Measurements from ENCODE around the gene CBFA2T2. TPM values are rescaled to one million over a fixed set of nuclear protein-coding genes. Genes with fewer than 3 reads are reported as not detected.

CBFA2T2 gene
- total RNA-seq, 1 donor, result 11.2 TPM

GRCh38 chr20:33640287-33640686, 150.4 kb downstream of the CBFA2T2 start:
- Histone ChIP-seq H3K27me3 (ENCODE audit: insufficient read depth, low read length) (no peaks in the 10 kb centered on the region), H3K79me2 (ENCODE audit: insufficient read depth, low read length) (no peaks in the 10 kb centered on the region), H3K4me3 (ENCODE audit: insufficient read depth, low read length) (no peak overlapping the region), H3K4me1 (ENCODE audit: insufficient read depth, low read length) (no peaks in the 10 kb centered on the region), H3K27ac (ENCODE audit: low read depth, low read length) (no peak overlapping the region), H3K36me3 (ENCODE audit: insufficient read depth, low read length) (peaks cover 43% of the 10 kb centered on the region), H3K4me2 (ENCODE audit: insufficient read depth, low read length) (no peak overlapping the region), H4K20me1 (ENCODE audit: insufficient read depth, low read length) (peaks cover under 1% of the 10 kb centered on the region), H2AFZ (ENCODE audit: low read length) (no peak overlapping the region), H3K9me3 (ENCODE audit: low read depth, low read length) (no peaks in the 10 kb centered on the region)
- no peak for DNase-seq (ENCODE audit: insufficient read length, low spot score, missing footprints)
- no peak for TF ChIP-seq CTCF (IDR thresholded peaks at IDR 0.05; ENCODE audit: extremely low read depth, low read depth, low read length)

GRCh38 chr20:33644313-33645071, 154.6 kb downstream of the CBFA2T2 start:
- no peaks in the 10 kb centered on the region for H3K79me2 ChIP-seq (ENCODE audit: insufficient read depth, low read length)
- no peaks in the 10 kb centered on the region for H3K27me3 ChIP-seq (ENCODE audit: insufficient read depth, low read length)
- no peak overlapping the region for H2AFZ ChIP-seq (ENCODE audit: low read length)
- no peak overlapping the region for H3K4me2 ChIP-seq (ENCODE audit: insufficient read depth, low read length)
- TF ChIP-seq CTCF (IDR thresholded peaks at IDR 0.05; ENCODE audit: extremely low read depth, low read depth, low read length), result no peak
- no peak overlapping the region for H3K4me3 ChIP-seq (ENCODE audit: insufficient read depth, low read length)
- H3K27ac ChIP-seq (ENCODE audit: low read depth, low read length), result no peak overlapping the region
- H3K4me1 ChIP-seq (ENCODE audit: insufficient read depth, low read length), result peaks cover 20% of the 10 kb centered on the region
- DNase-seq (ENCODE audit: insufficient read length, low spot score, missing footprints), result peak; percentile 69
- H3K9me3 ChIP-seq (ENCODE audit: low read depth, low read length), result no peaks in the 10 kb centered on the region
- H3K36me3 ChIP-seq (ENCODE audit: insufficient read depth, low read length), result peaks cover 35% of the 10 kb centered on the region
- H4K20me1 ChIP-seq (ENCODE audit: insufficient read depth, low read length), result peaks cover 24% of the 10 kb centered on the region

DNA sequence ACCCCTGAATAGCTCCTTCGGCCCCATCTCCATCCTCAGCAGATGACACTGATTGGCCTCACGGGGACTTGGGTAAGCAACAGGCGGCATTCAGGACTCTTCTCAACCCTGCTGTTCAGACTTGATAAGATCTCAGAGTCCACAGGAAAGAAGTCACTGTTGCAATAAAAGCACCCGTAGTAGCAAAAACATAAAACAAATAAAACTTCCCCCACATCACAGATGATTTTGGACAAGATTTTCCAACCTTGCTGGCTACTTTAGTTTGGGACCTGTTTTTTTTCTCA, 155.1 kb downstream of the CBFA2T2 start:
- no peak for TF ChIP-seq CTCF (IDR thresholded peaks at IDR 0.05; ENCODE audit: extremely low read depth, low read depth, low read length)
- no peak overlapping the region for H2AFZ ChIP-seq (ENCODE audit: low read length)
- H3K27me3 ChIP-seq (ENCODE audit: insufficient read depth, low read length), result no peaks in the 10 kb centered on the region
- no peak overlapping the region for H3K4me3 ChIP-seq (ENCODE audit: insufficient read depth, low read length)
- no peak overlapping the region for H3K27ac ChIP-seq (ENCODE audit: low read depth, low read length)
- DNase-seq (ENCODE audit: insufficient read length, low spot score, missing footprints), result no peak
- H4K20me1 ChIP-seq (ENCODE audit: insufficient read depth, low read length), result peaks cover 26% of the 10 kb centered on the region
- no peaks in the 10 kb centered on the region for H3K9me3 ChIP-seq (ENCODE audit: low read depth, low read length)
- no peak overlapping the region for H3K4me2 ChIP-seq (ENCODE audit: insufficient read depth, low read length)
- peaks cover 20% of the 10 kb centered on the region for H3K4me1 ChIP-seq (ENCODE audit: insufficient read depth, low read length)
- peaks cover 29% of the 10 kb centered on the region for H3K36me3 ChIP-seq (ENCODE audit: insufficient read depth, low read length)
- no peaks in the 10 kb centered on the region for H3K79me2 ChIP-seq (ENCODE audit: insufficient read depth, low read length)

DNA sequence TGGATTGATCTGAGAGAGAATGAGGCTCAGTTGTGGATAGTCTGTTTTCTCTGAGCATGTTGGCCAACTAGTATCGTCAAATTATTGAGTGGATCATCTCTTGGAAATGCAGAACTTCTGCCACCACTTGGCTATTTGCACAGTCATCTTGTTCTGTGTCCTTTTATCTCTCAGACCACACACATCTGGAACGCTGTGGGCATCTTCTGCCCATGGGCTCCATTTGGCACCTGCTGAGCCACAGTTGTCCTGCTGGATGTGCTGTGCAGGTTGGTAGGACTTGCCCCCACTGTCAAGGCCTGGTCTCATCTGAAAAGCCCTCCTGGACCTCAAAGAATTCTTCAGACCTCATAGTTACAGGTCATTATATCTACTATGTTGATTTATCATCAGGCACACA, 155.5 kb downstream of the CBFA2T2 start:
- Histone ChIP-seq H3K27ac (ENCODE audit: low read depth, low read length) (no peak overlapping the region), H3K4me3 (ENCODE audit: insufficient read depth, low read length) (no peak overlapping the region), H3K4me1 (ENCODE audit: insufficient read depth, low read length) (peaks cover 20% of the 10 kb centered on the region), H3K79me2 (ENCODE audit: insufficient read depth, low read length) (no peaks in the 10 kb centered on the region), H3K9me3 (ENCODE audit: low read depth, low read length) (no peaks in the 10 kb centered on the region), H3K4me2 (ENCODE audit: insufficient read depth, low read length) (no peak overlapping the region), H3K27me3 (ENCODE audit: insufficient read depth, low read length) (no peaks in the 10 kb centered on the region), H2AFZ (ENCODE audit: low read length) (no peak overlapping the region), H3K36me3 (ENCODE audit: insufficient read depth, low read length) (peaks cover 27% of the 10 kb centered on the region), H4K20me1 (ENCODE audit: insufficient read depth, low read length) (peaks cover 26% of the 10 kb centered on the region)
- peak; percentile 30 for DNase-seq (ENCODE audit: insufficient read length, low spot score, missing footprints)
- no peak for TF ChIP-seq CTCF (IDR thresholded peaks at IDR 0.05; ENCODE audit: extremely low read depth, low read depth, low read length)
